Endothelial cell of umbilical vein (primary cell): ENCODE results near the gene LZIC. TPM values are rescaled to one million over a fixed set of nuclear protein-coding genes. Genes with fewer than 3 reads are reported as not detected.

Experiments
- BruUV-seq: library from RNA; stranded (reverse); fragments of 400-500 nt; replicated peaks from 2 replicates; lab custom pipeline; 2021; lab: Mats Ljungman, UMichigan
- CTCF ChIA-PET: fragments of 300-600, 350-600 bp; sonication (Branson Sonifier 250); formaldehyde crosslinking; loops from one replicate; lab custom pipeline; 2021; ENCODE audit warnings: antibody characterized with exemption, inconsistent platforms; lab: Charles Lee
- POLR2A ChIA-PET: fragments of 300-600, 350-600 bp; sonication (Branson Sonifier 250); formaldehyde crosslinking; loops from one replicate; lab custom pipeline; 2021; ENCODE audit warnings: antibody characterized with exemption, inconsistent platforms; lab: Charles Lee
- DNase-seq: peaks from one replicate; pipeline ENCODE4 v3.0.0-alpha.2; 2011; ENCODE audit warnings: low read depth, low spot score
- FAIRE-seq: peaks from 2 replicates; lab custom pipeline; 2011; peaks lifted over from hg19 to GRCh38; lab: Jason Lieb, UNC
- H2AFZ ChIP-seq: 2 replicates; pipeline ENCODE4 v1.6.0; 2012; ENCODE audit warnings: low read depth, low read length, control low read depth, inconsistent platforms
- H3K27ac ChIP-seq: 2 replicates; pipeline ENCODE4 v1.5.1; 2011; ENCODE audit warnings: low read depth, mild to moderate bottlenecking, control low read depth, low read length, moderate library complexity; ENCODE audit not compliant: insufficient read depth
- H3K27me3 ChIP-seq, 2 experiments: 2 replicates each; pipeline versions ENCODE4 v1.6.0 to v1.6.1; 2011; ENCODE audit warnings: low read length in 2 of 2, mixed read lengths in 1 of 2; ENCODE audit not compliant: control insufficient read depth in 2 of 2, insufficient read depth in 2 of 2
- H3K36me3 ChIP-seq, 2 experiments: 2 replicates in 1 of 2; 3 replicates in 1 of 2; pipeline ENCODE4 v1.5.1; 2011; ENCODE audit warnings: low read length in 2 of 2, mild to moderate bottlenecking in 1 of 2, moderate library complexity in 1 of 2; ENCODE audit not compliant: control insufficient read depth in 2 of 2, insufficient read depth in 2 of 2; ENCODE audit errors: extremely low read depth in 1 of 2
- H3K4me1 ChIP-seq: 3 replicates; pipeline ENCODE4 v1.5.1; 2011; ENCODE audit warnings: mild to moderate bottlenecking, low read length; ENCODE audit not compliant: control insufficient read depth, insufficient read depth; ENCODE audit errors: extremely low read depth
- H3K4me2 ChIP-seq: 2 replicates; pipeline ENCODE4 v1.6.1; 2011; ENCODE audit warnings: low read length, control low read depth, mixed read lengths; ENCODE audit not compliant: insufficient read depth
- H3K4me3 ChIP-seq, 3 experiments: fragments of 200-600 bp in 1 of 3; sonication (generic), shearing (Covaris generic) in 1 of 3; replicated peaks in 1 of 3; 2 replicates each; pipeline ENCODE4 v1.5.1; 2011 to 2016; ENCODE audit warnings: control low read depth in 3 of 3, low read length in 3 of 3, mild to moderate bottlenecking in 2 of 3, inconsistent platforms in 1 of 3, low read depth in 1 of 3, moderate library complexity in 1 of 3; ENCODE audit not compliant: insufficient read depth in 1 of 3
- H3K79me2 ChIP-seq: 2 replicates; pipeline ENCODE4 v1.6.0; 2012; ENCODE audit warnings: low read length, inconsistent platforms; ENCODE audit not compliant: control insufficient read depth, insufficient read depth
- H3K9ac ChIP-seq: replicated peaks from 2 replicates; pipeline ENCODE3; 2011; ENCODE audit warnings: low read length, control low read depth; ENCODE audit not compliant: insufficient read depth; ENCODE audit errors: extremely low read depth
- H3K9me1 ChIP-seq: replicated peaks from 3 replicates; pipeline ENCODE4 v1.6.0; 2011; ENCODE audit warnings: mild to moderate bottlenecking, low read length; ENCODE audit not compliant: control insufficient read depth, insufficient read depth; ENCODE audit errors: extremely low read depth
- H3K9me3 ChIP-seq: replicated peaks from 2 replicates; pipeline ENCODE4 v1.5.1; 2012; ENCODE audit warnings: low read length, inconsistent platforms; ENCODE audit not compliant: control insufficient read depth, insufficient read depth
- H4K20me1 ChIP-seq: replicated peaks from 2 replicates; pipeline ENCODE3; 2011; ENCODE audit warnings: mild to moderate bottlenecking, low read length; ENCODE audit not compliant: control insufficient read depth, insufficient read depth; ENCODE audit errors: extremely low read depth
- CTCF ChIP-seq, 2 donors: IDR thresholded peaks; 1 replicate in 1 of 2; 2 replicates in 1 of 2; pipeline ENCODE4 v1.5.1; 2011; ENCODE audit warnings: low read length in 2 of 2, mild to moderate bottlenecking in 2 of 2, moderate library complexity in 2 of 2, control low read depth in 1 of 2, inconsistent platforms in 1 of 2, low read depth in 1 of 2; ENCODE audit not compliant: insufficient read depth in 1 of 2; ENCODE audit errors: extremely low read depth in 1 of 2
- EZH2 ChIP-seq: IDR thresholded peaks from 2 replicates; pipeline ENCODE4 v1.6.1; 2012; ENCODE audit warnings: borderline replicate concordance, low read depth, mild to moderate bottlenecking, moderate library complexity, low read length, inconsistent platforms; ENCODE audit not compliant: severe bottlenecking
- FOS ChIP-seq: IDR thresholded peaks from 2 replicates; pipeline ENCODE4 v1.6.1; 2011; ENCODE audit warnings: mild to moderate bottlenecking, low read length, moderate library complexity, borderline replicate concordance; ENCODE audit not compliant: insufficient read depth
- GATA2 ChIP-seq: IDR thresholded peaks from 2 replicates; pipeline ENCODE4 v1.7.0; 2011; ENCODE audit warnings: low read depth, mild to moderate bottlenecking, moderate library complexity, mixed read lengths, low read length; ENCODE audit not compliant: insufficient read length, insufficient read depth
- JUN ChIP-seq: IDR thresholded peaks from 2 replicates; pipeline ENCODE4 v1.6.1; 2011; ENCODE audit warnings: borderline replicate concordance, low read depth; ENCODE audit not compliant: insufficient read length, insufficient read depth
- MAX ChIP-seq: IDR thresholded peaks from 2 replicates; pipeline ENCODE4 v1.6.1; 2011; ENCODE audit not compliant: insufficient read depth, insufficient read length
- MYC ChIP-seq: IDR thresholded peaks from one replicate; pipeline ENCODE4 v1.6.1; 2011; ENCODE audit warnings: mild to moderate bottlenecking, low read depth, low read length
- POLR2A ChIP-seq: IDR thresholded peaks from 2 replicates; pipeline ENCODE4 v1.6.1; 2012; ENCODE audit warnings: low read depth, mild to moderate bottlenecking, control low read depth, low read length
- POLR2AphosphoS5 ChIP-seq: IDR thresholded peaks from 2 replicates; pipeline ENCODE4 v1.6.1; 2012; ENCODE audit warnings: low read depth, mild to moderate bottlenecking, control low read depth, low read length, moderate library complexity; ENCODE audit not compliant: insufficient read depth
- dilution Hi-C: fragments of 300-500 bp; cut with MboI; formaldehyde crosslinking; loops from one replicate; pipeline ENCODE4 v1.15.0; 2019; ENCODE audit warnings: low sequenced_read_pairs; ENCODE audit not compliant: extremely low pct_ligation_motif_present
- intact Hi-C: fragments of 100-400 bp; cut with micrococcal nuclease; formaldehyde crosslinking; loops from one replicate; pipeline ENCODE4 v1.10.0; 2022
- polyA plus RNA-seq, 4 experiments: library from polyadenylated mRNA; depleted of rRNA in 3 of 4; stranded (reverse) in 3 of 4; unstranded in 1 of 4; fragments of >200 nt; gene quantifications; 2 replicates each; pipeline versions ENCODE4 v1.2.1 to v1.2.3, GENCODE V29; 2011 to 2012; ENCODE audit warnings: missing spikeins in 1 of 4
- total RNA-seq: library from RNA; stranded (reverse); gene quantifications from 2 replicates; pipeline ENCODE4 v1.2.3, GENCODE V29; 2021

LZIC gene
- total and polyA plus RNA-seq, 2 donors (not counting 3 experiments of a cell fraction or from before 2014, with no cell fraction given): 3.7 to 23.4 TPM

GRCh38 chr1:9907441-9907840 lies 35.8 kb downstream of the LZIC start:
- Histone ChIP-seq H3K9me3 (no peaks in the 10 kb centered on the region), H3K9me1 (no peaks in the 10 kb centered on the region), H3K4me1 (peaks cover 11% of the 10 kb centered on the region), H3K36me3 (no peaks in the 10 kb centered on the region), H3K4me2 (no peak overlapping the region), H2AFZ (no peak overlapping the region), H3K27ac (no peak overlapping the region), H3K27me3 (no peaks in the 10 kb centered on the region), H3K79me2 (peaks cover 5% of the 10 kb centered on the region), H3K4me3 (no peak overlapping the region), H4K20me1 (no peaks in the 10 kb centered on the region), H3K9ac (no peak overlapping the region)
- no TSS peak for BruUV-seq
- ChIA-PET POLR2A (interaction anchor here (0.6 kb wide), 1 partner anchor 10 kb away, joined by 3 read pairs; no protein-coding TSS in a partner anchor), CTCF (interaction anchor here (0.6 to 1.4 kb wide), 2 partner anchors 9 to 19 kb away, joined by 3 read pairs; no protein-coding TSS in a partner anchor)
- dilution Hi-C loops: no loop called here
- DNase-seq (no peak), FAIRE-seq (no peak)
- TF ChIP-seq JUN (no peak), POLR2A (no peak), MAX (no peak), CTCF (IDR thresholded peaks at IDR 0.05; ENCODE audit: extremely low read depth in 1 of 2, insufficient read depth in 1 of 2, low read depth in 1 of 2, low read length in 2 of 2) (no peak), FOS (no peak), MYC (no peak), GATA2 (no peak), POLR2AphosphoS5 (no peak), EZH2 (no peak)
- intact Hi-C loops: no loop called here
